Liver (tissue), 9 donors: ENCODE data around the gene EDIL3. TPM values are rescaled to one million over a fixed set of nuclear protein-coding genes. Genes with fewer than 3 reads are reported as not detected.

ENCODE experiments used
- DNase-seq: peaks from one replicate; pipeline ENCODE4 v3.0.0-alpha.2; 2017; ENCODE audit warnings: low spot score
- H3K27ac ChIP-seq, 2 donors: one replicate each; pipeline ENCODE4 v1.7.0; 2013; ENCODE audit warnings: inconsistent platforms in 2 of 2, low read length in 2 of 2, control low read depth in 1 of 2, low read depth in 1 of 2, mild to moderate bottlenecking in 1 of 2
- H3K27me3 ChIP-seq, 4 donors: one replicate each; pipeline versions ENCODE4 v1.6.1 to v1.7.0; 2013; ENCODE audit warnings: low read length in 3 of 4, inconsistent platforms in 1 of 4, mild to moderate bottlenecking in 1 of 4, moderate library complexity in 1 of 4; ENCODE audit not compliant: control insufficient read depth in 4 of 4, insufficient read depth in 4 of 4
- H3K36me3 ChIP-seq, 4 donors: one replicate each; pipeline versions ENCODE4 v1.6.1 to v1.7.0; 2013; ENCODE audit warnings: low read length in 3 of 4, mild to moderate bottlenecking in 3 of 4, low read depth in 1 of 4, moderate library complexity in 1 of 4; ENCODE audit not compliant: control insufficient read depth in 4 of 4, insufficient read depth in 3 of 4
- H3K4me1 ChIP-seq, 4 donors: one replicate each; pipeline versions ENCODE4 v1.6.1 to v1.7.0; 2013; ENCODE audit warnings: low read length in 3 of 4, mild to moderate bottlenecking in 3 of 4, moderate library complexity in 1 of 4; ENCODE audit not compliant: control insufficient read depth in 4 of 4, insufficient read depth in 4 of 4
- H3K4me3 ChIP-seq, 3 donors: one replicate each; pipeline versions ENCODE4 v1.6.1 to v1.7.0; 2013; ENCODE audit warnings: low read length in 3 of 3, control low read depth in 1 of 3, low read depth in 1 of 3, mild to moderate bottlenecking in 1 of 3
- H3K9ac ChIP-seq, 2 donors: one replicate each; pipeline ENCODE4 v1.7.0; 2013; ENCODE audit warnings: low read length in 2 of 2, mild to moderate bottlenecking in 2 of 2, moderate library complexity in 2 of 2, control low read depth in 1 of 2, low read depth in 1 of 2
- H3K9me3 ChIP-seq, 4 donors: one replicate each; pipeline versions ENCODE4 v1.6.1 to v1.7.0; 2013; ENCODE audit warnings: low read length in 3 of 4; ENCODE audit not compliant: control insufficient read depth in 4 of 4
- EGR1 ChIP-seq, 2 donors: IDR thresholded peaks; 2 replicates each; pipeline ENCODE4 v1.6.1; 2016 to 2018; ENCODE audit warnings: antibody characterized with exemption in 2 of 2, low read depth in 2 of 2
- FOXA1 ChIP-seq: IDR thresholded peaks from 2 replicates; pipeline ENCODE4 v1.6.1; 2016; ENCODE audit warnings: antibody characterized with exemption
- FOXA2 ChIP-seq: IDR thresholded peaks from 2 replicates; pipeline ENCODE4 v1.6.1; 2016; ENCODE audit warnings: antibody characterized with exemption
- GABPA ChIP-seq, 2 donors: IDR thresholded peaks in 1 of 2; conservative IDR thresholded peaks in 1 of 2; 2 replicates each; pipeline ENCODE4 v1.6.1; 2016; ENCODE audit warnings: antibody characterized with exemption in 2 of 2, mild to moderate bottlenecking in 1 of 2, moderate library complexity in 1 of 2
- HNF4A ChIP-seq, 2 donors: conservative IDR thresholded peaks; 2 replicates each; pipeline ENCODE4 v1.6.1; 2016; ENCODE audit warnings: antibody characterized with exemption in 2 of 2, mild to moderate bottlenecking in 2 of 2
- HNF4G ChIP-seq: IDR thresholded peaks from 2 replicates; pipeline ENCODE4 v1.6.1; 2016; ENCODE audit warnings: antibody characterized with exemption
- JUND ChIP-seq, 2 donors: IDR thresholded peaks; 2 replicates each; pipeline ENCODE4 v1.6.1; 2016; ENCODE audit warnings: antibody characterized with exemption in 2 of 2
- RAD21 ChIP-seq, 2 donors: IDR thresholded peaks; 2 replicates each; pipeline ENCODE4 v1.6.1; 2016; ENCODE audit warnings: antibody characterized with exemption in 2 of 2, mild to moderate bottlenecking in 2 of 2
- RXRA ChIP-seq, 2 donors: IDR thresholded peaks; 2 replicates each; pipeline ENCODE4 v1.6.1; 2017 to 2018; ENCODE audit warnings: antibody characterized with exemption in 2 of 2, mild to moderate bottlenecking in 1 of 2
- SP1 ChIP-seq: IDR thresholded peaks from 2 replicates; pipeline ENCODE4 v1.6.1; 2018; ENCODE audit warnings: antibody characterized with exemption, mild to moderate bottlenecking
- TAF1 ChIP-seq: conservative IDR thresholded peaks from 2 replicates; pipeline ENCODE4 v1.6.1; 2016; ENCODE audit warnings: antibody characterized with exemption, mild to moderate bottlenecking
- YY1 ChIP-seq: IDR thresholded peaks from 2 replicates; pipeline ENCODE4 v1.6.1; 2016; ENCODE audit warnings: antibody characterized with exemption, mild to moderate bottlenecking
- WGBS: extraction: QIAGEN DNeasy Blood & Tissue Kit; methylation state at CpG from one replicate; pipeline ENCODE4 v1.1.7; 2013; 5-methylcytosine and 5-hydroxymethylcytosine counted together
- polyA plus RNA-seq, 2 donors: library from polyadenylated mRNA; stranded (reverse) in 1 of 2; unstranded in 1 of 2; fragments of 200-250 nt in 1 of 2; fragments of >200 nt in 1 of 2; fragmentation: Nextera tagmentation in 1 of 2; extraction: Ambion mirVana in 1 of 2; gene quantifications; one replicate each; pipeline versions ENCODE4 v1.2.1 to v1.2.3, GENCODE V29; 2013 to 2015
- total RNA-seq, 2 donors: library from RNA; depleted of rRNA; stranded (reverse); fragments of >200 nt; gene quantifications; one replicate each; pipeline ENCODE4 v1.2.3, GENCODE V29; 2014
- TF ChIP-seq, protein P1 (sequence below): IDR thresholded peaks from 2 replicates; pipeline ENCODE4 v1.6.1; 2016; ENCODE audit warnings: antibody characterized with exemption
- TF ChIP-seq, protein P2 (sequence below): IDR thresholded peaks from 2 replicates; pipeline ENCODE4 v1.6.1; 2016; ENCODE audit warnings: antibody characterized with exemption
- TF ChIP-seq, protein P3 (sequence below): fragments of 150-350 bp; IDR thresholded peaks from 2 replicates; pipeline ENCODE4 v1.5.1; 2017; ENCODE audit warnings: improper control_type of control experiment, low read depth, low read length; ENCODE audit not compliant: missing input control
- TF ChIP-seq, protein P4 (sequence below): IDR thresholded peaks from 2 replicates; pipeline ENCODE4 v1.6.1; 2016; ENCODE audit warnings: antibody characterized with exemption, mild to moderate bottlenecking
- donor health status: healthy.
- donor health status: healthy.
- donor health status: healthy.
- donor health status: healthy.
- donor health status: healthy.

The EDIL3 gene
- total and polyA plus RNA-seq, 4 donors, result 0.33 to 12.0 (median 0.76) TPM

DNA sequence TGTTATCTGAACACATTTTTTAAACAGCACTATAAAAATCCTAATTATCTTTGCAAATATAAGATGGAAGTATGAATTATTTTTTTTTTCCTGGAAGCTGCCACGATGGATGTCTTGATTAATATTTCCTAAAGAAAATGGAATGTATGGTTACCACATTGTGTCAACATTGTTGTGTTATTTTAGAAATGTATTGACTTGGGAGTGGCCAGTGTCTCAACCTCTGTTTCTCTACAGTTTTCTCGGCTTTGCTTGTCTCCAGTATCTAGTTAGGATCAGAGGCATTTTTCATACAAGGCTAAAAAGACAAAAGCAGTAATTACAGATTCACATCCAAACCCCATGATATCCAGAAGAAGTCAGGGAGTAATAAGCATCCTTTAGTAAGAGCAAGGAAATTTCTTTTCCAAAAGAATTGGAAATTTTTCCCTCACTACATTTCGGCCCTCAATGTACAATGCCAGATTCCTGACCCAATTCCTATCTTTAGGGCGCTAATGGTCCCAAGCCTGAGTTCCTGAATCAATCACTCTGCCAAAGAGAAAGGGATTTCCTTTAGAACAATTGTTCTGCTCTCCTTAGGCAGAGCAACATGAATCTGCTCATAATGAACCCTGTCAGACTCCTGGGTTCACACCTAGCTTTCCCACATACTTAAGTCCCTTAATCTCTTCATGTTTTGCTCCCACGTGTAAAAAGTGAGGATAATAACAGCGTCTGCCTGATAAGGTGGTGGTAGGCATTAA is 111.7 kb downstream of the EDIL3 start:
- H3K4me3 ChIP-seq, result no peak overlapping the region
- no peak overlapping the region for H3K9ac ChIP-seq
- TF ChIP-seq RXRA (IDR thresholded peaks at IDR 0.05), result no peak
- TF ChIP-seq, protein P1, sequence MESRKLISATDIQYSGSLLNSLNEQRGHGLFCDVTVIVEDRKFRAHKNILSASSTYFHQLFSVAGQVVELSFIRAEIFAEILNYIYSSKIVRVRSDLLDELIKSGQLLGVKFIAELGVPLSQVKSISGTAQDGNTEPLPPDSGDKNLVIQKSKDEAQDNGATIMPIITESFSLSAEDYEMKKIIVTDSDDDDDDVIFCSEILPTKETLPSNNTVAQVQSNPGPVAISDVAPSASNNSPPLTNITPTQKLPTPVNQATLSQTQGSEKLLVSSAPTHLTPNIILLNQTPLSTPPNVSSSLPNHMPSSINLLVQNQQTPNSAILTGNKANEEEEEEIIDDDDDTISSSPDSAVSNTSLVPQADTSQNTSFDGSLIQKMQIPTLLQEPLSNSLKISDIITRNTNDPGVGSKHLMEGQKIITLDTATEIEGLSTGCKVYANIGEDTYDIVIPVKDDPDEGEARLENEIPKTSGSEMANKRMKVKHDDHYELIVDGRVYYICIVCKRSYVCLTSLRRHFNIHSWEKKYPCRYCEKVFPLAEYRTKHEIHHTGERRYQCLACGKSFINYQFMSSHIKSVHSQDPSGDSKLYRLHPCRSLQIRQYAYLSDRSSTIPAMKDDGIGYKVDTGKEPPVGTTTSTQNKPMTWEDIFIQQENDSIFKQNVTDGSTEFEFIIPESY, result no peak
- TF ChIP-seq, protein P2, sequence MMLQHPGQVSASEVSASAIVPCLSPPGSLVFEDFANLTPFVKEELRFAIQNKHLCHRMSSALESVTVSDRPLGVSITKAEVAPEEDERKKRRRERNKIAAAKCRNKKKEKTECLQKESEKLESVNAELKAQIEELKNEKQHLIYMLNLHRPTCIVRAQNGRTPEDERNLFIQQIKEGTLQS, result no peak
- no peak for TF ChIP-seq EGR1 (IDR thresholded peaks at IDR 0.05; ENCODE audit: low read depth in 2 of 2)
- TF ChIP-seq, protein P3, sequence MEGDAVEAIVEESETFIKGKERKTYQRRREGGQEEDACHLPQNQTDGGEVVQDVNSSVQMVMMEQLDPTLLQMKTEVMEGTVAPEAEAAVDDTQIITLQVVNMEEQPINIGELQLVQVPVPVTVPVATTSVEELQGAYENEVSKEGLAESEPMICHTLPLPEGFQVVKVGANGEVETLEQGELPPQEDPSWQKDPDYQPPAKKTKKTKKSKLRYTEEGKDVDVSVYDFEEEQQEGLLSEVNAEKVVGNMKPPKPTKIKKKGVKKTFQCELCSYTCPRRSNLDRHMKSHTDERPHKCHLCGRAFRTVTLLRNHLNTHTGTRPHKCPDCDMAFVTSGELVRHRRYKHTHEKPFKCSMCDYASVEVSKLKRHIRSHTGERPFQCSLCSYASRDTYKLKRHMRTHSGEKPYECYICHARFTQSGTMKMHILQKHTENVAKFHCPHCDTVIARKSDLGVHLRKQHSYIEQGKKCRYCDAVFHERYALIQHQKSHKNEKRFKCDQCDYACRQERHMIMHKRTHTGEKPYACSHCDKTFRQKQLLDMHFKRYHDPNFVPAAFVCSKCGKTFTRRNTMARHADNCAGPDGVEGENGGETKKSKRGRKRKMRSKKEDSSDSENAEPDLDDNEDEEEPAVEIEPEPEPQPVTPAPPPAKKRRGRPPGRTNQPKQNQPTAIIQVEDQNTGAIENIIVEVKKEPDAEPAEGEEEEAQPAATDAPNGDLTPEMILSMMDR, result no peak
- TF ChIP-seq GABPA (IDR thresholded peaks at IDR 0.05 in 1 of 2, conservative IDR thresholded peaks at IDR 0.05 in 1 of 2), result no peak
- no peak for TF ChIP-seq YY1
- TF ChIP-seq TAF1, result no peak
- TF ChIP-seq, protein P4, sequence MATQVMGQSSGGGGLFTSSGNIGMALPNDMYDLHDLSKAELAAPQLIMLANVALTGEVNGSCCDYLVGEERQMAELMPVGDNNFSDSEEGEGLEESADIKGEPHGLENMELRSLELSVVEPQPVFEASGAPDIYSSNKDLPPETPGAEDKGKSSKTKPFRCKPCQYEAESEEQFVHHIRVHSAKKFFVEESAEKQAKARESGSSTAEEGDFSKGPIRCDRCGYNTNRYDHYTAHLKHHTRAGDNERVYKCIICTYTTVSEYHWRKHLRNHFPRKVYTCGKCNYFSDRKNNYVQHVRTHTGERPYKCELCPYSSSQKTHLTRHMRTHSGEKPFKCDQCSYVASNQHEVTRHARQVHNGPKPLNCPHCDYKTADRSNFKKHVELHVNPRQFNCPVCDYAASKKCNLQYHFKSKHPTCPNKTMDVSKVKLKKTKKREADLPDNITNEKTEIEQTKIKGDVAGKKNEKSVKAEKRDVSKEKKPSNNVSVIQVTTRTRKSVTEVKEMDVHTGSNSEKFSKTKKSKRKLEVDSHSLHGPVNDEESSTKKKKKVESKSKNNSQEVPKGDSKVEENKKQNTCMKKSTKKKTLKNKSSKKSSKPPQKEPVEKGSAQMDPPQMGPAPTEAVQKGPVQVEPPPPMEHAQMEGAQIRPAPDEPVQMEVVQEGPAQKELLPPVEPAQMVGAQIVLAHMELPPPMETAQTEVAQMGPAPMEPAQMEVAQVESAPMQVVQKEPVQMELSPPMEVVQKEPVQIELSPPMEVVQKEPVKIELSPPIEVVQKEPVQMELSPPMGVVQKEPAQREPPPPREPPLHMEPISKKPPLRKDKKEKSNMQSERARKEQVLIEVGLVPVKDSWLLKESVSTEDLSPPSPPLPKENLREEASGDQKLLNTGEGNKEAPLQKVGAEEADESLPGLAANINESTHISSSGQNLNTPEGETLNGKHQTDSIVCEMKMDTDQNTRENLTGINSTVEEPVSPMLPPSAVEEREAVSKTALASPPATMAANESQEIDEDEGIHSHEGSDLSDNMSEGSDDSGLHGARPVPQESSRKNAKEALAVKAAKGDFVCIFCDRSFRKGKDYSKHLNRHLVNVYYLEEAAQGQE, result no peak
- TF ChIP-seq HNF4G, result no peak
- TF ChIP-seq SP1, result no peak
- no peak for TF ChIP-seq RAD21 (IDR thresholded peaks at IDR 0.05)
- H3K27me3 ChIP-seq, result no peaks in the 10 kb centered on the region
- H3K36me3 ChIP-seq, result no peaks in the 10 kb centered on the region
- no peaks in the 10 kb centered on the region for H3K4me1 ChIP-seq
- no peaks in the 10 kb centered on the region for H3K9me3 ChIP-seq
- 59% methylated on average over 6 of the region's 6 CpGs for WGBS
- no peak for DNase-seq
- no peak overlapping the region for H3K27ac ChIP-seq

DNA sequence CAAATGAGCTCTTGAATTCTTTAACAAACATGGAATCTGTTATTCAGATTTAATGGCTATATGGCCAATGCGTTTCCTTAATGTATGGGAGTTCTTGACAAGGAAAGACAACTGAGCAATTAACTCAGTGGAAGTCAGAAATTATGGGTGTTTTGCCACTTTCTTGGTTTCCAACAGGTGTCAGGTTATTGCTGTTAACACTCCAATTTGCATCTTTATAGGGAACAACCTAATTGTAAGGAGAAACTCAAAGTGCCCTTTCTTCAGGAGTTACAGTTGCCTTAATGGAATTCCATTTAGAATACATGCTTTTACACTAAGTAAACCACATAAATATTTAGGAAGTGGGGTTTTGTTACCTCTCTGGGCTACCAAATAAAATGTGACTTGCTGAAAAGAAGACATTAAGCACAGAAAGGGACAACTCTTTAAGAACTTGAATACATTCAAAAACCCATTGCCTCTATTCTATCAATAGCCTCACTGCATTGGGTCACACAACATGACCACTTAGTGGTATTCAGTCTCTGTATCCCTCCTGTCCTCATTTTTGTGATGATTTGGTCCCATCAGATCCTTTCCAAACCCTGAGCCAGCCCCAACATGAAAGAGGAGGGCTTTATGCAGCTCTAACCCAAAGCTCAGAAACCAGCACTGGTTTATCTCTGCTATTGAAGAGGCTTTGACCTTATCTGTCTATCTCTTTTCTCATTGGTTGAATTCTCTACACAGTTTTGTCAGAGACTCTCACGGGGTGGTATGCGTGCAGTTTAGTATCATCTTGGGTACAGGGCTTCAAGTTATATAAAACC is 118.7 kb downstream of the EDIL3 start:
- Histone ChIP-seq H3K27me3 (peaks cover 0 to 4% (median 0%) of the 10 kb centered on the region in 4 donors), H3K9me3 (no peaks in the 10 kb centered on the region), H3K9ac (no peak overlapping the region), H3K36me3 (no peaks in the 10 kb centered on the region), H3K4me1 (no peaks in the 10 kb centered on the region), H3K4me3 (no peak overlapping the region), H3K27ac (no peak overlapping the region)
- no peak for TF ChIP-seq RAD21 (IDR thresholded peaks at IDR 0.05)
- TF ChIP-seq FOXA1, result no peak
- TF ChIP-seq YY1, result no peak
- no peak for TF ChIP-seq EGR1 (IDR thresholded peaks at IDR 0.05; ENCODE audit: low read depth in 2 of 2)
- no peak for TF ChIP-seq JUND (IDR thresholded peaks at IDR 0.05)
- TF ChIP-seq, protein P3, result no peak
- no peak for TF ChIP-seq TAF1
- no peak for TF ChIP-seq HNF4A (conservative IDR thresholded peaks at IDR 0.05)
- no peak for TF ChIP-seq FOXA2
- no peak for DNase-seq
- 70% methylated on average over 3 of the region's 3 CpGs for WGBS
